GM18499 (cell line): ENCODE data around the gene NFKBIB.

Experiments
- ATAC-seq: cut with Tn5 transposase; IDR thresholded peaks from one replicate; pipeline ENCODE4 v1.9.1; 2021; ENCODE audit warnings: moderate number of reproducible peaks; ENCODE audit not compliant: insufficient read depth, unreplicated experiment

NFKBIB gene

GRCh38 chr19:38901683-38902082, 1.9 kb downstream of the NFKBIB start:
- ATAC-seq = no peak

GRCh38 chr19:38904581-38905539, 5.1 kb downstream of the NFKBIB start:
- no peak for ATAC-seq

GRCh38 chr19:38905620-38906019, 5.9 kb downstream of the NFKBIB start:
- ATAC-seq = no peak

- ATAC-seq = no peak
These were observed 7.5 kb downstream of the NFKBIB start for GRCh38 chr19:38907227-38907626.

- ATAC-seq = no peak
These were observed 7.9 kb downstream of the NFKBIB start for GRCh38 chr19:38907670-38908069.

GRCh38 chr19:38908911-38909310, 9.1 kb downstream of the NFKBIB start:
- no peak for ATAC-seq

- no peak for ATAC-seq
These were observed 10.7 kb downstream of the NFKBIB start for GRCh38 chr19:38910488-38910887.

GRCh38 chr19:38911388-38912001, 11.7 kb downstream of the NFKBIB start:
- ATAC-seq = no peak

GRCh38 chr19:38912600-38913514, 13.1 kb downstream of the NFKBIB start:
- ATAC-seq = no peak

GRCh38 chr19:38913958-38914357, 14.2 kb downstream of the NFKBIB start:
- ATAC-seq = no peak

- no peak for ATAC-seq
These were observed 15.9 kb downstream of the NFKBIB start for GRCh38 chr19:38915329-38916321.

GRCh38 chr19:38917516-38917915, 17.7 kb downstream of the NFKBIB start:
- no peak for ATAC-seq

- ATAC-seq = no peak
These were observed 18.2 kb downstream of the NFKBIB start for GRCh38 chr19:38917921-38918491.

GRCh38 chr19:38918526-38918925, 18.8 kb downstream of the NFKBIB start:
- no peak for ATAC-seq

GRCh38 chr19:38919837-38920601, 20.2 kb downstream of the NFKBIB start:
- no peak for ATAC-seq

GRCh38 chr19:38920602-38921419, 21.0 kb downstream of the NFKBIB start:
- no peak for ATAC-seq

GRCh38 chr19:38921420-38922274, 21.9 kb downstream of the NFKBIB start:
- ATAC-seq = no peak
